ENCODE data around the gene PVALB. TPM values are rescaled to one million over a fixed set of nuclear protein-coding genes. Genes with fewer than 3 reads are reported as not detected.

Gene PVALB
- total and polyA plus RNA-seq, 2 experiments from 2014 or later: not detected

DNA sequence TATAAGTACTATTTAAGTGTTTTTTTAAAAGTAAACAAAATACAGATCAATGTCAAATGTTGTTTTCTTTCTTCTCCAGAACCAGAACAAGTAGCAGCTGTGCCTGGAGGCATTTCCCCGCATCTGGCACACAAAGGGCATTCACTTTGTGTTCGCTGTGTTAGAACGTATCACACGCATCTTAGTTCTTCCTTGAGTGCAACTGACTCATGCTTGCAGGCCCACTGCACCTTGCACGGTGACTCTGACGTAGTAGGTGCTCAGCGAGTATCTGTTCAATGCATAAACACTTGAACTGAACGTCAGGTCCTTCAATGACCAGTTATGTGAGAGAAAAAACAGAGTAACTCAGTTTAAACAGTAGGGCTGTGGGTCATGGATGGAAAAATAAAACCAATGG lies 44.4 kb downstream of the PVALB start:
- Histone ChIP-seq H3K27me3 (no peaks in the 10 kb centered on the region), H3K79me2 (peaks cover 5% of the 10 kb centered on the region), H3K4me1 (ENCODE audit: insufficient read depth) (peaks cover 7% of the 10 kb centered on the region), H4K20me1 (ENCODE audit: insufficient read depth, poor library complexity, severe bottlenecking) (no peaks in the 10 kb centered on the region), H3K27ac (no peak overlapping the region), H3K4me2 (no peak overlapping the region), H3K4me3 (no peak overlapping the region), H3K9me3 (ENCODE audit: low read depth) (no peaks in the 10 kb centered on the region), H3K36me3 (replicated peaks; ENCODE audit: insufficient read depth, low read depth) (no peaks in the 10 kb centered on the region), H2AFZ (no peak overlapping the region), H3K9me2 (replicated peaks; ENCODE audit: insufficient read depth) (no peaks in the 10 kb centered on the region)
- TF ChIP-seq, protein P1, sequence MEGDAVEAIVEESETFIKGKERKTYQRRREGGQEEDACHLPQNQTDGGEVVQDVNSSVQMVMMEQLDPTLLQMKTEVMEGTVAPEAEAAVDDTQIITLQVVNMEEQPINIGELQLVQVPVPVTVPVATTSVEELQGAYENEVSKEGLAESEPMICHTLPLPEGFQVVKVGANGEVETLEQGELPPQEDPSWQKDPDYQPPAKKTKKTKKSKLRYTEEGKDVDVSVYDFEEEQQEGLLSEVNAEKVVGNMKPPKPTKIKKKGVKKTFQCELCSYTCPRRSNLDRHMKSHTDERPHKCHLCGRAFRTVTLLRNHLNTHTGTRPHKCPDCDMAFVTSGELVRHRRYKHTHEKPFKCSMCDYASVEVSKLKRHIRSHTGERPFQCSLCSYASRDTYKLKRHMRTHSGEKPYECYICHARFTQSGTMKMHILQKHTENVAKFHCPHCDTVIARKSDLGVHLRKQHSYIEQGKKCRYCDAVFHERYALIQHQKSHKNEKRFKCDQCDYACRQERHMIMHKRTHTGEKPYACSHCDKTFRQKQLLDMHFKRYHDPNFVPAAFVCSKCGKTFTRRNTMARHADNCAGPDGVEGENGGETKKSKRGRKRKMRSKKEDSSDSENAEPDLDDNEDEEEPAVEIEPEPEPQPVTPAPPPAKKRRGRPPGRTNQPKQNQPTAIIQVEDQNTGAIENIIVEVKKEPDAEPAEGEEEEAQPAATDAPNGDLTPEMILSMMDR (IDR thresholded peaks at IDR 0.05; ENCODE audit: poor library complexity): no peak
- WGBS (ENCODE audit: low lambda C conversion rate, missing lambda C conversion rate): 91% methylated on average over 8 of the region's 8 CpGs
- no peak for DNase-seq (ENCODE audit: low spot score)

DNA sequence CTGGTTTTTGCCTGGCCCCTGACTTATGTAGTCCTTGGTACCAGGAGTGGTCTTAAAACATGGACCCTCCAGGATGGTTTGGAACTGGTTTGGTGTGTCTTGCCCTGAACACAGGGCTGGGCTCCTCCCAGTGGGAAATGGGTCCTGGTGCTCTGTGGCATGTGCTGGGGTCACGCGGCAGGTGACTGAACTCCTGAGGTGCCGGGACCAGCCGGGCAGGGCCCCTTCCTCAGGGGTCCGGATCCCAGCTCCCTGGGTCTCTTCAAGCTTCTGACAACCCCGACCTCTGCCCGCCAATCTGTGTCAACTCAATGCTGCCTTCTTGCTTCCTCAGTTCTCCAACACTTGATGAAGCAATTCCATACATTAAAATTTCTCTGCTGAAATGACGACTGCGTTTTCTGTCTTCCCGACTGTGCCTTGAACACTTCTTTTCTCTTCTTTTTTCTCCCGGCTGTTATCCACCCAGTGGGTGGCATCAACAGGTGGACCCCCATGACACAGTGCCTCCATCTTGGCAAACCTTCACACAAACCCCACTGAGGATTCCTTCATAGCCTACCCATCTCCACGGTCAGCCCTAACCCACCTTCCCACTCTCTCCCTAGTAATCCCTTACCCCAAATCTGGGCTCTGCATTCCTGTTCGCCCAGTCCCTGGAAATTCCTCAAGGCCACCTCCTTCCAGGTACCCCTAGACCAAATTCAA lies 45.3 kb downstream of the PVALB start:
- Histone ChIP-seq H2AFZ (no peak overlapping the region), H3K36me3 (replicated peaks; ENCODE audit: insufficient read depth, low read depth) (no peaks in the 10 kb centered on the region), H3K9me3 (ENCODE audit: low read depth) (no peaks in the 10 kb centered on the region), H3K27ac (no peak overlapping the region), H3K9me2 (replicated peaks; ENCODE audit: insufficient read depth) (no peaks in the 10 kb centered on the region), H3K4me2 (no peak overlapping the region), H3K27me3 (no peaks in the 10 kb centered on the region), H3K79me2 (peaks cover 5% of the 10 kb centered on the region), H4K20me1 (ENCODE audit: insufficient read depth, poor library complexity, severe bottlenecking) (no peaks in the 10 kb centered on the region), H3K4me1 (ENCODE audit: insufficient read depth) (peaks cover 7% of the 10 kb centered on the region), H3K4me3 (no peak overlapping the region)
- TF ChIP-seq, protein P1 (IDR thresholded peaks at IDR 0.05; ENCODE audit: poor library complexity): no peak
- TF ChIP-seq EZH2phosphoT487 (IDR thresholded peaks at IDR 0.05; ENCODE audit: low read depth, severe bottlenecking, unreplicated experiment): no peak
- TF ChIP-seq EZH2 (IDR thresholded peaks at IDR 0.05; ENCODE audit: borderline replicate concordance): no peak
- DNase-seq (ENCODE audit: low spot score): no peak
- WGBS (ENCODE audit: low lambda C conversion rate, missing lambda C conversion rate): 97% methylated on average over 13 of the region's 13 CpGs

DNA sequence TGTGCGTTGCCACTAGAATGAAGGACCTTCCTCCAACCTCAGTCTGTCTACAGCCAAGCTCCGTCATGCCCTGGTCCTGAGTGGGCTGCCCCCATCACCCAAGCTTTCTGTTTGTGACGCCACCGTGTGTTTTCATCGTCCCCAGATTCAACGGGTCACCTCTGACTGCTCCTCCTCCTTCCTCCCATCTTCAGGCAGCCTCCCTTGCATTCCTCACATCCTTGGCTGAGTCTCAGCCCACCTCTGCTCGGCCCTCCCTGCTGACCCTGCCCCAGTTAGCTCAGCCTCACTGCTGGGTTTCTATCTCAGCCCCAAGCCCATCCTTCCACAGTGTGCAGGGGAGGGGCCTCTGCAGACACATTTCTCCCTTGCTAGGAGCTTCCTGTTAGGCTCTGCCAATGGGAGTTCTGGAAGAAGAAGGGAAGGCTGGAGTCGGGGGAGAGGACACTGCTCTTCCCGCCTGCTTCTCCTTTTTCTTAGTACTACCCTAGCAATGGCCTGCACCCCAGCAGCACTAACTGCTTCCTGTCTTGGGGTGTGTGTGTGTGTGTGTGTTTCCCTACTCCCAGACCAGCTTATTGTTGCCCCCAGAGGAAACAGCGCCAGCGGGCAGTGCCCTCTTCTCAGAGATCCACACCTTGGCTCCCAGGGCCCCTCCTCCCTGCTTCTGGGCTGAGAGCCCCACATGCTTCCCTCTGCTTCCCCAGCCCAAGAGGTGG lies 46.2 kb downstream of the PVALB start:
- Histone ChIP-seq H3K27ac (no peak overlapping the region), H3K4me2 (no peak overlapping the region), H3K9me3 (ENCODE audit: low read depth) (no peaks in the 10 kb centered on the region), H3K27me3 (no peaks in the 10 kb centered on the region), H3K36me3 (replicated peaks; ENCODE audit: insufficient read depth, low read depth) (no peaks in the 10 kb centered on the region), H3K4me1 (ENCODE audit: insufficient read depth) (peaks cover 7% of the 10 kb centered on the region), H3K79me2 (peaks cover 5% of the 10 kb centered on the region), H2AFZ (no peak overlapping the region), H3K4me3 (no peak overlapping the region), H4K20me1 (ENCODE audit: insufficient read depth, poor library complexity, severe bottlenecking) (no peaks in the 10 kb centered on the region), H3K9me2 (replicated peaks; ENCODE audit: insufficient read depth) (no peaks in the 10 kb centered on the region)
- TF ChIP-seq, protein P1 (IDR thresholded peaks at IDR 0.05; ENCODE audit: poor library complexity): no peak
- no peak for TF ChIP-seq EZH2phosphoT487 (IDR thresholded peaks at IDR 0.05; ENCODE audit: low read depth, severe bottlenecking, unreplicated experiment)
- TF ChIP-seq EZH2 (IDR thresholded peaks at IDR 0.05; ENCODE audit: borderline replicate concordance): no peak
- DNase-seq (ENCODE audit: low spot score): no peak
- 79% methylated on average over 11 of the region's 11 CpGs for WGBS (ENCODE audit: low lambda C conversion rate, missing lambda C conversion rate)

Measured in hepatocyte (in vitro differentiated cells).